Left lung (tissue), 10 donors: Measurements from ENCODE around the gene IPO13. TPM values are rescaled to one million over a fixed set of nuclear protein-coding genes. Genes with fewer than 3 reads are reported as not detected.

ENCODE experiments used
- ATAC-seq: fragments of 200-7000 bp; cut with Tn5 transposase; one replicate; pipeline ENCODE4 v1.9.1; 2020; ENCODE audit warnings: moderate library complexity
- DNase-seq, 4 donors: peaks; one replicate each; pipeline ENCODE4 v3.0.0-alpha.2; 2013 to 2020
- H3K27ac ChIP-seq, 2 donors: fragments of 200-600 bp; sonication (generic) in 1 of 2; one replicate each; pipeline versions ENCODE4 v1.5.0 to v1.8.0; 2020 to 2021
- H3K27me3 ChIP-seq, 2 donors: fragments of 200-600 bp; sonication (generic) in 1 of 2; one replicate each; pipeline versions ENCODE4 v1.5.0 to v1.8.0; 2020 to 2021
- H3K36me3 ChIP-seq, 2 donors: fragments of 200-600 bp; sonication (generic) in 1 of 2; one replicate each; pipeline versions ENCODE4 v1.5.0 to v1.8.0; 2020 to 2021
- H3K4me1 ChIP-seq, 2 donors: fragments of 200-600 bp; one replicate each; pipeline ENCODE4 v1.8.0; 2021
- H3K4me3 ChIP-seq, 2 donors: fragments of 200-600 bp; sonication (generic) in 1 of 2; one replicate each; pipeline versions ENCODE4 v1.5.0 to v1.8.0; 2020 to 2021; ENCODE audit warnings: mild to moderate bottlenecking in 1 of 2
- H3K9me3 ChIP-seq, 2 donors: fragments of 200-600 bp; sonication (generic) in 1 of 2; one replicate each; pipeline versions ENCODE4 v1.5.0 to v1.8.0; 2020 to 2021
- intact Hi-C, 2 donors: fragments of 100-400 bp; cut with DNase I; formaldehyde crosslinking; loops; one replicate each; pipeline versions ENCODE4 v1.11.2 to v1.14.2; 2022
- polyA plus RNA-seq, 6 donors: library from polyadenylated mRNA; unstranded; fragments of 120-200 nt; gene quantifications; one replicate each; pipeline ENCODE4 v1.2.1, GENCODE V29; 2013; ENCODE audit not compliant: insufficient read length in 6 of 6
- total RNA-seq, 2 donors: library from RNA; stranded (reverse); fragmentation: NEBNext Ultra II Directional; extraction: Animal tissue kit (Norgen Biotek cat#: 25700); gene quantifications; one replicate each; pipeline ENCODE4 v1.2.1, GENCODE V29; 2021
- TF ChIP-seq, protein P1 (sequence below), 2 donors: fragments of 200-600 bp; sonication (generic) in 1 of 2; IDR thresholded peaks; one replicate each; pipeline versions ENCODE4 v1.5.0 to v1.8.0; 2021; ENCODE audit warnings: antibody characterized with exemption in 2 of 2
- donor health status: DM: no; HTN: yes; CAD: no.
- donor health status: DM: no; HTN: no; CAD: no.

Gene IPO13
- total and polyA plus RNA-seq, 8 donors: 18.0 to 33.4 (median 22.0) TPM

GRCh38 chr1:43942411-43942810, 4.3 kb upstream of the IPO13 start:
- Histone ChIP-seq H3K4me1 (peaks cover 1 to 16% of the 10 kb centered on the region in 2 donors), H3K36me3 (no peaks in the 10 kb centered on the region), H3K4me3 (no peak overlapping the region), H3K27ac (no peak overlapping the region), H3K27me3 (no peaks in the 10 kb centered on the region), H3K9me3 (no peaks in the 10 kb centered on the region)
- DNase-seq (no peak), ATAC-seq (no peak)
- TF ChIP-seq, protein P1, sequence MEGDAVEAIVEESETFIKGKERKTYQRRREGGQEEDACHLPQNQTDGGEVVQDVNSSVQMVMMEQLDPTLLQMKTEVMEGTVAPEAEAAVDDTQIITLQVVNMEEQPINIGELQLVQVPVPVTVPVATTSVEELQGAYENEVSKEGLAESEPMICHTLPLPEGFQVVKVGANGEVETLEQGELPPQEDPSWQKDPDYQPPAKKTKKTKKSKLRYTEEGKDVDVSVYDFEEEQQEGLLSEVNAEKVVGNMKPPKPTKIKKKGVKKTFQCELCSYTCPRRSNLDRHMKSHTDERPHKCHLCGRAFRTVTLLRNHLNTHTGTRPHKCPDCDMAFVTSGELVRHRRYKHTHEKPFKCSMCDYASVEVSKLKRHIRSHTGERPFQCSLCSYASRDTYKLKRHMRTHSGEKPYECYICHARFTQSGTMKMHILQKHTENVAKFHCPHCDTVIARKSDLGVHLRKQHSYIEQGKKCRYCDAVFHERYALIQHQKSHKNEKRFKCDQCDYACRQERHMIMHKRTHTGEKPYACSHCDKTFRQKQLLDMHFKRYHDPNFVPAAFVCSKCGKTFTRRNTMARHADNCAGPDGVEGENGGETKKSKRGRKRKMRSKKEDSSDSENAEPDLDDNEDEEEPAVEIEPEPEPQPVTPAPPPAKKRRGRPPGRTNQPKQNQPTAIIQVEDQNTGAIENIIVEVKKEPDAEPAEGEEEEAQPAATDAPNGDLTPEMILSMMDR (IDR thresholded peaks at IDR 0.05): no peak
- intact Hi-C loops: no loop called here

DNA sequence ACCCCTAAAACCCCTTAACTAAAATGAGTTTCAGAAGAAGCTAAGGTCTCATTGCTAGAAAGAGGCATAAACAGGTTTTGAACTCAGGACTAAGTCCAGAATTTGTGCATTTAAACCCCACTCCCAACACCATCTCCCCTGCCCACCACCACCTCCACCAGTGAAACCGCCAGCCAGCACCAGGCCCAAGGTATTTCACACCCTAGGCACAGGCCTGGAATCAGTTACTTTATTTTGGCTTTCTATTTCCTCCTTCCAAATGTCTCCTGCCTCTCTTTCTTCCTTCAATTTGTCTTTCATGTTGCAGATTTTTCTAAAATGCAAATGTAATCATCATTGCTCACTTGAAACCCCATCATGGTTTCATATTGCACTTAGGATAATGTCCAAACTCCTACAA, 1.9 kb upstream of the IPO13 start:
- Histone ChIP-seq H3K9me3 (no peaks in the 10 kb centered on the region), H3K27ac (no peak overlapping the region), H3K36me3 (peaks cover 0 to 3% of the 10 kb centered on the region in 2 donors), H3K27me3 (no peaks in the 10 kb centered on the region), H3K4me1 (peaks cover 12 to 36% of the 10 kb centered on the region in 2 donors), H3K4me3 (no peak overlapping the region)
- no peak for ATAC-seq
- DNase-seq: no peak
- TF ChIP-seq, protein P1 (IDR thresholded peaks at IDR 0.05): no peak
- intact Hi-C loops: no loop called here

DNA sequence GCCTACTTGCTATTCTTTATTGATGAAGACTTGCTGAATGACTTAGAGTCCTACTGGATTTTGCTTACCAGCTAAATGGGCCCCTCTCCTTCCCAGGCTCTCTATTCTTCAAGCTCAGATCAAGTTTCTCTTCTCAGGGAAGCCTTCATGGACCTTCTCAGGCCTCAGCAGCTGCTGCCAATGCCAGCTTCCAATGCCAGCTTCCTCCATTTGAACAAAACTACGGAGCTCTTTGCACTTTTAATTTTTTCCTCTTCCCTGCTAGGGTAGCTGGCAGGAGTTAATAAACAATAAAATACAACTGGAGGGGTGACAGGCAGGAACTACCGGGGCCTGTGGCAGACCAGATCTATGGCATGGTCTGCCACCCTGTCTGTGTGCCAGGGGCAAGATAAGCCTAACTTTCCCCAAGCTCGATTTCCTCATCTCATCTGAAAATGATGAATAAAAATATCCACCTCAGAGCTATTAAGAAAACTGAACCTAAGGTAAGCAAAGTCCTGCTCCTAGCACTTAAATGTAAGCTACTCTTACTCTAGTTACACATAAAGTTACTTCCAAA, 995 bp upstream of the IPO13 start:
- Histone ChIP-seq H3K4me3 (peak overlapping the region; percentile 79 to 91), H3K27me3 (no peaks in the 10 kb centered on the region), H3K36me3 (peaks cover 0 to 11% of the 10 kb centered on the region in 2 donors), H3K4me1 (peaks cover 12 to 36% of the 10 kb centered on the region in 2 donors), H3K9me3 (no peaks in the 10 kb centered on the region), H3K27ac (peak overlapping the region; percentile 92 to 96)
- no peak for ATAC-seq
- intact Hi-C loops: no loop called here
- TF ChIP-seq, protein P1 (IDR thresholded peaks at IDR 0.05): no peak
- no peak for DNase-seq

GRCh38 chr1:43947061-43947873, 517 bp downstream of the IPO13 start:
- no peak for ATAC-seq
- Histone ChIP-seq H3K27ac (peak overlapping the region; percentile 92 to 96), H3K36me3 (peaks cover 0 to 11% of the 10 kb centered on the region in 2 donors), H3K4me3 (peak overlapping the region; percentile 79 to 91), H3K27me3 (no peaks in the 10 kb centered on the region), H3K9me3 (no peaks in the 10 kb centered on the region), H3K4me1 (peaks cover 12 to 36% of the 10 kb centered on the region in 2 donors)
- no peak for DNase-seq
- TF ChIP-seq, protein P1 (IDR thresholded peaks at IDR 0.05): no peak
- intact Hi-C loops: no loop called here

DNA sequence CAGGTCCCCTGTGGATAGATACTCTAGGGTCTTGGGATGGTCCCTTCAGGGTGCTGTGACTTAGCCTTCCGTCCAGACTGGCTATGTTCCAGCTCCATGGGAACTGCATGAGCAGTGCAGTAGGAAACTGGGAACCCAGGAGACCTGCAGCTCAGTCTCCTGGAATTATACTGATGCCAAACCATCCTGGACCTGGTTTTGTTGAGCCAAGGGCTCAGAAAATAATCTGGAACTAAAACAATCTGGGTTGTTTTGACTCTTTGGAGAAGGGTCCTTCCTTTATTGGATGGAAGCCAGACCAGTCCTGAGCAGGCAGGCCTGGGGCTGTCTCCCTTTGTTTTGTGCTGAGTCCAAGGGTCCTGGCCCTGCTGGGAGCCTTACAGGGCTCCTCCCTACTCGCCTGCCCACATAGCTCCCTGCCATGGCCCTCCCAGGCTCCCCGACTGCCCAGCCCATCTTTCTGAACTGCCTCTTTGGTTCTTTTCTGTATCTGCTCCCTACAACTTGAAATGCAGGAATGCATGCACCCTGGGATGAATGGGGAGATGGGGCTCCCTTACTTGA, 1.2 kb downstream of the IPO13 start:
- no peak for ATAC-seq
- no peaks in the 10 kb centered on the region for H3K27me3 ChIP-seq
- peaks cover 12 to 36% of the 10 kb centered on the region in 2 donors for H3K4me1 ChIP-seq
- H3K36me3 ChIP-seq: peaks cover 0 to 11% of the 10 kb centered on the region in 2 donors
- intact Hi-C loops: no loop called here
- no peak overlapping the region for H3K27ac ChIP-seq
- no peaks in the 10 kb centered on the region for H3K9me3 ChIP-seq
- TF ChIP-seq, protein P1 (IDR thresholded peaks at IDR 0.05): no peak
- DNase-seq: no peak
- peak overlapping the region; percentile 79 to 91 for H3K4me3 ChIP-seq
